M059J (cell line): Measurements from ENCODE around the gene TEFM. TPM values are rescaled to one million over a fixed set of nuclear protein-coding genes. Genes with fewer than 3 reads are reported as not detected.
A peak's percentile ranks its signal among the peaks of the same experiment; 100 is the strongest.
"Not testable (repeated sequence)": the region's sequence is repeated elsewhere in the genome, so short reads cannot be mapped to it uniquely, and the experiment has no call there.

Experiments
- DNase-seq: peaks from one replicate; pipeline ENCODE4 v3.0.0-alpha.2; 2012; ENCODE audit warnings: low read depth
- total RNA-seq: library from RNA; depleted of rRNA; stranded (reverse); fragments of >200 nt; shearing (Covaris generic); gene quantifications from 2 replicates; pipeline ENCODE4 v1.2.3, GENCODE V29; 2014; rRNA removed

Gene TEFM
- total RNA-seq, 1 experiment from 2014 or later = 14.0 TPM

GRCh38 chr17:30921544-30922196 lies 15.6 kb upstream of the TEFM start, which contains the start of gene ADAP2:
TSS of gene ADAP2 (plus strand) at chr17:30921945. CDS start at chr17:30922015, 70 bp downstream.
- DNase-seq = no peak

GRCh38 chr17:30920683-30921543 lies 14.9 kb upstream of the TEFM start:
- no peak for DNase-seq

GRCh38 chr17:30920282-30920681 lies 14.2 kb upstream of the TEFM start:
- peak; percentile 66 for DNase-seq

- DNase-seq = no peak
Observed at GRCh38 chr17:30917050-30917449, 11.0 kb upstream of the TEFM start.

GRCh38 chr17:30915833-30916611 lies 10.0 kb upstream of the TEFM start:
- DNase-seq = no peak

- no peak for DNase-seq
Observed at GRCh38 chr17:30913955-30914354, 7.9 kb upstream of the TEFM start.

- DNase-seq = not testable (repeated sequence)
Observed at GRCh38 chr17:30910151-30910550, 4.1 kb upstream of the TEFM start.

GRCh38 chr17:30908717-30909420 lies 2.8 kb upstream of the TEFM start:
- no peak for DNase-seq

GRCh38 chr17:30905742-30906100 lies 317 bp downstream of the TEFM start:
- no peak for DNase-seq

GRCh38 chr17:30897311-30897710 lies 8.7 kb downstream of the TEFM start:
- no peak for DNase-seq

GRCh38 chr17:30894236-30894635 lies 11.8 kb downstream of the TEFM start:
- DNase-seq = no peak

- no peak for DNase-seq
Observed at GRCh38 chr17:30886187-30886586, 19.9 kb downstream of the TEFM start.

GRCh38 chr17:30869005-30869404 lies 37.0 kb downstream of the TEFM start:
- no peak for DNase-seq

- no peak for DNase-seq
Observed at GRCh38 chr17:30864636-30865035, 41.4 kb downstream of the TEFM start.

- peak; percentile 48 for DNase-seq
Observed at GRCh38 chr17:30858556-30859250, 47.3 kb downstream of the TEFM start.

GRCh38 chr17:30854146-30854545 lies 51.9 kb downstream of the TEFM start:
- no peak for DNase-seq

Other genes with a start within 250 kb of the TEFM start
- 8.1 and 13.1 TPM in 2 replicates for gene CRLF3, start 81.5 kb downstream of the TEFM start, total RNA-seq
- 3.1 and 4.5 TPM in 2 replicates for gene ATAD5, start 74.3 kb downstream of the TEFM start, total RNA-seq
- 0.10 and 1.2 TPM in 2 replicates for gene ADAP2, start 15.7 kb upstream of the TEFM start, total RNA-seq
- gene RNF135, start 64.8 kb upstream of the TEFM start, total RNA-seq = 11.4 and 15.7 TPM in 2 replicates
- 15.4 and 29.9 TPM in 2 replicates for gene NF1, start 188.7 kb upstream of the TEFM start, total RNA-seq